ENCODE data around the gene FSTL5.

- TF ChIP-seq CTCF (IDR thresholded peaks at IDR 0.05; ENCODE audit: poor library complexity) (no peak), EZH2 (IDR thresholded peaks at IDR 0.05; ENCODE audit: borderline replicate concordance) (no peak), EZH2phosphoT487 (IDR thresholded peaks at IDR 0.05; ENCODE audit: low read depth, severe bottlenecking, unreplicated experiment) (no peak)
Measured at GRCh38 chr4:161359491-161359890, 804.3 kb downstream of the FSTL5 start.

Measured in hepatocyte (in vitro differentiated cells).